ENCODE data around the gene SMIM24. TPM values are rescaled to one million over a fixed set of nuclear protein-coding genes. Genes with fewer than 3 reads are reported as not detected.

The SMIM24 gene
- total RNA-seq, 1 experiment from 2014 or later, result 1.9 TPM

DNA sequence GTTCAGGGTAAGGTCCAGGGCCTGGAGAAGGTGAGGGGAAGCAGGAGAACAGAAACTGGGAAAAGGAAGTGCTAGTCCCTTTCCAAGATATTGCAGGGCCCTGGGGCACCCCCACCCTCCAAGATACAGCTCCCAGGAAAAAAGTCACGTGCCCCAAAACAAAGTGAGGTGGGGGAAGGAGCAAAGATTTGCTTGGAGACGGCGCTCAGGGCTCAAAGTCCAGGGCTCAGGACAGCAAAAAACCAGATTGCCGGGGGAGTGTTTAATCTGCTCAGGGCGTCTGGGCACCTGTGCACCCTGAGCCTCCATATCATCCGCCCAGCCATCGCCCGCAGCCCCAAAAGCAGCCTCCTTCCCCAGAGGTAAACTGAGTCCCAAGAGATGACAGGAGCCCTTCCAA, 6.3 kb downstream of the SMIM24 start:
- Mint-ChIP-seq H3K4me3 (no peak overlapping the region), H3K36me3 (ENCODE audit: insufficient read depth in 1 of 3, low read depth in 3 of 3) (no peaks in the 10 kb centered on the region; a peak in 1 of 7 replicates), H3K27me3 (ENCODE audit: low read depth) (peaks cover 32% of the 10 kb centered on the region), H3K9me3 (peaks cover 2 to 12% of the 10 kb centered on the region in 2 experiments; a peak in 3 of 5 replicates), H3K4me1 (peaks cover 3 to 7% of the 10 kb centered on the region in 2 experiments; a peak in 3 of 4 replicates), H3K27ac (no peak overlapping the region)
- Histone ChIP-seq H4K8ac (replicated peaks; ENCODE audit: insufficient read length, low read depth, low read length) (no peak overlapping the region), H4K20me1 (ENCODE audit: control insufficient read depth, insufficient read depth, insufficient read length) (no peaks in the 10 kb centered on the region), H2AK5ac (ENCODE audit: insufficient read length, low read length) (no peak overlapping the region), H3T11ph (ENCODE audit: low read length) (no peak overlapping the region), H2BK12ac (ENCODE audit: insufficient read length, low read depth, low read length) (no peak overlapping the region), H3K23me2 (ENCODE audit: insufficient read length, low read depth, low read length, poor library complexity, severe bottlenecking) (peaks cover 4% of the 10 kb centered on the region), H3K23ac (ENCODE audit: insufficient read length, low read depth, low read length) (no peak overlapping the region), H3K27me3 (ENCODE audit: insufficient read depth, low read length) (peaks cover 3% of the 10 kb centered on the region; the same call in 1 of the 2 replicates), H3K9me3 (ENCODE audit: control insufficient read depth, low read depth, low read length) (no peaks in the 10 kb centered on the region), H3K56ac (ENCODE audit: insufficient read length, low read depth, low read length) (no peak overlapping the region), H3K4me1 (ENCODE audit: insufficient read depth, low read length) (no peaks in the 10 kb centered on the region), H4K5ac (ENCODE audit: insufficient read length, low read depth, low read length) (no peak overlapping the region), H3K18ac (ENCODE audit: insufficient read length, low read depth, low read length) (no peak overlapping the region), H3K4me2 (ENCODE audit: insufficient read depth, insufficient read length, low read length) (no peak overlapping the region), H2BK20ac (ENCODE audit: low read depth, low read length, poor library complexity, severe bottlenecking) (no peak overlapping the region), H2BK15ac (ENCODE audit: low read depth, low read length) (no peak overlapping the region), H3K4ac (ENCODE audit: low read depth, low read length) (no peak overlapping the region), H3K9ac (ENCODE audit: extremely low read depth, insufficient read length, low read length) (no peak overlapping the region), H3K27ac (ENCODE audit: insufficient read length, low read depth, low read length) (no peak overlapping the region), H3K14ac (ENCODE audit: insufficient read depth, low read length) (no peak overlapping the region), H3K79me2 (ENCODE audit: insufficient read depth, low read length) (no peaks in the 10 kb centered on the region), H2AFZ (ENCODE audit: low read length) (no peak overlapping the region), H2BK120ac (ENCODE audit: low read depth, low read length, poor library complexity, severe bottlenecking) (no peak overlapping the region), H3K79me1 (ENCODE audit: insufficient read depth, low read depth, low read length, poor library complexity, severe bottlenecking) (no peaks in the 10 kb centered on the region), H2BK5ac (ENCODE audit: insufficient read length, low read length) (no peak overlapping the region), H4K91ac (ENCODE audit: insufficient read length, low read depth, low read length) (no peak overlapping the region)
- TF ChIP-seq, protein P1, sequence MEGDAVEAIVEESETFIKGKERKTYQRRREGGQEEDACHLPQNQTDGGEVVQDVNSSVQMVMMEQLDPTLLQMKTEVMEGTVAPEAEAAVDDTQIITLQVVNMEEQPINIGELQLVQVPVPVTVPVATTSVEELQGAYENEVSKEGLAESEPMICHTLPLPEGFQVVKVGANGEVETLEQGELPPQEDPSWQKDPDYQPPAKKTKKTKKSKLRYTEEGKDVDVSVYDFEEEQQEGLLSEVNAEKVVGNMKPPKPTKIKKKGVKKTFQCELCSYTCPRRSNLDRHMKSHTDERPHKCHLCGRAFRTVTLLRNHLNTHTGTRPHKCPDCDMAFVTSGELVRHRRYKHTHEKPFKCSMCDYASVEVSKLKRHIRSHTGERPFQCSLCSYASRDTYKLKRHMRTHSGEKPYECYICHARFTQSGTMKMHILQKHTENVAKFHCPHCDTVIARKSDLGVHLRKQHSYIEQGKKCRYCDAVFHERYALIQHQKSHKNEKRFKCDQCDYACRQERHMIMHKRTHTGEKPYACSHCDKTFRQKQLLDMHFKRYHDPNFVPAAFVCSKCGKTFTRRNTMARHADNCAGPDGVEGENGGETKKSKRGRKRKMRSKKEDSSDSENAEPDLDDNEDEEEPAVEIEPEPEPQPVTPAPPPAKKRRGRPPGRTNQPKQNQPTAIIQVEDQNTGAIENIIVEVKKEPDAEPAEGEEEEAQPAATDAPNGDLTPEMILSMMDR (conservative IDR thresholded peaks at IDR 0.05), result no peak
- WGBS (ENCODE audit: extremely low coverage, insufficient read length, low lambda C conversion rate), result no CpG with 5 or more reads among the region's 8 CpGs
- no peak for DNase-seq

All from H9 (cell line).